Measurements from ENCODE around the gene SPATA46. TPM values are rescaled to one million over a fixed set of nuclear protein-coding genes. Genes with fewer than 3 reads are reported as not detected.
A peak's percentile ranks its signal among the peaks of the same experiment; 100 is the strongest.

The SPATA46 gene
- polyA plus RNA-seq, 1 experiment = not detected

DNA sequence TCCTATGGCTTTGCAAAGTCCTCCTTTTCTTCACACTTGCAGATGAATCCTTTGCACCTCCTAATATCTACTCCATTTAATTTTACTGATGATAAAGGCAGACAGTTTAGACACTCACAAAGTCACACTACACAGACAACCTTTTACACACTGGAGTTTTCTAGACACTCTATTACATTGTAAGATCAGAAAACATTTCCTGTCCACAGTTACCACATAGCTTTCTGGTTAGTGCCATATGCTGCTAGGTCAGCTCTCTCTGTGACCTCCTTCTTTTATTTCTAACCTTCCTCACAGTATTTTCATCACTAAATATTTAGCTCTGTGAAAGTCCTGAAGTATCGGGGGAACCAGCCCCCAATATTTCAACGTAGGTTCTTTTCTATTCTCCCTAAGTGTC lies 30.2 kb upstream of the SPATA46 start:
- Histone ChIP-seq H3K36me3 (ENCODE audit: control insufficient read depth, insufficient read depth, low read length) (no peaks in the 10 kb centered on the region), H3K4me3 (ENCODE audit: low read depth, low read length) (no peak overlapping the region), H3K27me3 (ENCODE audit: control insufficient read depth, insufficient read depth, low read length) (no peaks in the 10 kb centered on the region)
- TF ChIP-seq, protein P1, sequence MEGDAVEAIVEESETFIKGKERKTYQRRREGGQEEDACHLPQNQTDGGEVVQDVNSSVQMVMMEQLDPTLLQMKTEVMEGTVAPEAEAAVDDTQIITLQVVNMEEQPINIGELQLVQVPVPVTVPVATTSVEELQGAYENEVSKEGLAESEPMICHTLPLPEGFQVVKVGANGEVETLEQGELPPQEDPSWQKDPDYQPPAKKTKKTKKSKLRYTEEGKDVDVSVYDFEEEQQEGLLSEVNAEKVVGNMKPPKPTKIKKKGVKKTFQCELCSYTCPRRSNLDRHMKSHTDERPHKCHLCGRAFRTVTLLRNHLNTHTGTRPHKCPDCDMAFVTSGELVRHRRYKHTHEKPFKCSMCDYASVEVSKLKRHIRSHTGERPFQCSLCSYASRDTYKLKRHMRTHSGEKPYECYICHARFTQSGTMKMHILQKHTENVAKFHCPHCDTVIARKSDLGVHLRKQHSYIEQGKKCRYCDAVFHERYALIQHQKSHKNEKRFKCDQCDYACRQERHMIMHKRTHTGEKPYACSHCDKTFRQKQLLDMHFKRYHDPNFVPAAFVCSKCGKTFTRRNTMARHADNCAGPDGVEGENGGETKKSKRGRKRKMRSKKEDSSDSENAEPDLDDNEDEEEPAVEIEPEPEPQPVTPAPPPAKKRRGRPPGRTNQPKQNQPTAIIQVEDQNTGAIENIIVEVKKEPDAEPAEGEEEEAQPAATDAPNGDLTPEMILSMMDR (IDR thresholded peaks at IDR 0.05; ENCODE audit: insufficient read depth, low read depth, low read length) = no peak
- POLR2A ChIA-PET = no interaction called here
- no peak for DNase-seq (ENCODE audit: low read depth)
- CTCF ChIA-PET = interaction anchor here (0.6 to 1.4 kb wide), 3 partner anchors 9 to 106 kb away, joined by 3 to 6 read pairs (median 3); no protein-coding TSS in a partner anchor

DNA sequence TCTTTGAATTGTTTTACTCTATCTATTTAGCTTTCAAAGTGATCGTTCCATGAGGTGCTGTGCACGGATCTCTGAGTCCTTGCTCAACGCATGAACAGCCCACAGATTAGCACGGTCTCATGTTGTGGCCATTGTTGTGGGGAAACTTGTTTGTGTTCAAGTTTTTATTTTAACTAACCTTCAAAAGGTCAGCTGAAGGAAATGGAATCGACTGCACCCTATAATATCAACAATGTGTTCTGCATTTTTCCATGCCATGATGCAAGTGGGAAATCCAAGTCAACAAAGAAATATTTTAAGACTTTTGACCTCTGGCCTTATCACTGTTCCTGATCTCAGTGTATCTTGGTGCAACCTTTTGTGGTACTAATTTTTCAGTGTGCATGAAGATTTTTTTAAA lies 29.1 kb upstream of the SPATA46 start:
- TF ChIP-seq, protein P1 (IDR thresholded peaks at IDR 0.05; ENCODE audit: insufficient read depth, low read depth, low read length) = no peak
- ChIA-PET POLR2A (no interaction called here), CTCF (interaction anchor here (1.1 to 2.0 kb wide), 2 partner anchors 10 to 14 kb away, joined by 3 to 5 read pairs; no protein-coding TSS in a partner anchor)
- DNase-seq (ENCODE audit: low read depth) = no peak
- Histone ChIP-seq H3K4me3 (ENCODE audit: low read depth, low read length) (no peak overlapping the region), H3K36me3 (ENCODE audit: control insufficient read depth, insufficient read depth, low read length) (no peaks in the 10 kb centered on the region), H3K27me3 (ENCODE audit: control insufficient read depth, insufficient read depth, low read length) (no peaks in the 10 kb centered on the region)

DNA sequence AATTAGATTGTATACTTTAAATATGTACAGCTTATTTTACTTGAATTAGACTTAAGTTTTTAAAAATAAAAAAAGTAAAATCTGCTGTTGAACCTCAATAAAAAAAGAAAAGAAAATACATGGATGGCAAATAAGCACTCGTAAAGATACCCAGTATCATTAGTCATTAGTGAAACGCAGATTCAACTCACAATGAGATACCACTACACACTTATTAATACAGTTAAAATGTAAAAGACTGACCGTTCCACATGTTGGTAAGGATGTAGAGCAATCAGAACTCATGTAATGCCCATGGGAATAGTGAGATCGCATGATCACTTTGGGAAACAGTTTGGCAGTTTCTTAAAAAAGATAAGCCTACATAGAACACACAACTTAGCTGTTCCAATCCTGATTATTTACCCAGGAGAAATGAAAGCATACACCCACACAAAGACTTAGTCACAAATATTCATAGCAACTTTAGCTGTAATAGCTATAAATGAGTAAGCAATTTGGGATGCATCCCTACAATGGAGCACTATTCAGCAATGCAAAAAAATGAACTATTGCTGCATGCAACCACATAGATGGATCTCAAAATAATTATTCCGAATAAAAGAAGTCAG lies 28.0 kb upstream of the SPATA46 start:
- TF ChIP-seq, protein P1 (IDR thresholded peaks at IDR 0.05; ENCODE audit: insufficient read depth, low read depth, low read length) = no peak
- H3K36me3 ChIP-seq (ENCODE audit: control insufficient read depth, insufficient read depth, low read length) = no peaks in the 10 kb centered on the region
- H3K4me3 ChIP-seq (ENCODE audit: low read depth, low read length) = no peak overlapping the region
- POLR2A ChIA-PET = no interaction called here
- peak; percentile 44 for DNase-seq (ENCODE audit: low read depth)
- H3K27me3 ChIP-seq (ENCODE audit: control insufficient read depth, insufficient read depth, low read length) = no peaks in the 10 kb centered on the region
- CTCF ChIA-PET = interaction anchor here (0.6 to 2.0 kb wide), 2 partner anchors 12 to 13 kb away, joined by 3 to 5 read pairs; no protein-coding TSS in a partner anchor

DNA sequence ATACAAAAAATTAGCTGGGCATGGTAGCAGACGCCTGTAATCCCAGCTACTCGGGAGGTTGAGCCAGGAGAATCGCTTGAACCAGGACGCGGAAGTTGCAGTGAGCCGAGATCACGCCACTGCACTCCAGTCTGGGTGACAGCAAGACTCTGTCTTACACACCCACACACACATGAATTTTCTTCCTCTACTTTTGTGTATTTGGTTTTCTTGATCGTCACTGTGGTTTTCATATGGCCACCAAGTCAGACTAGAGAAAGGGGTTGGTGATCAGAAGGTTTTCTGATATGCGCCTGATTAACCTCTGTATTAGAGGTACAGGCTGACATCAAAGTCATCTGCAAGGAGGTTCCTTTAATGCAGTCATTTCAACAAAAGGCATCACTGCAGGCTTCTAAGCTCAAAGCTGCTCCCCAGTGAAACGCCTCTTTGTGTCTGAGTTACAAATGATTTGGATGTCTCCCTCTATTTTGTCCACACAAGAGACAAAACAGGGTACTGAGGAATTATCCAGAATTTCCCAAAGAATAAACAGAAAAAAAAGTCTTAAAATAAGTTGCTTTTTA lies 24.2 kb upstream of the SPATA46 start:
- DNase-seq (ENCODE audit: low read depth) = no peak

DNA sequence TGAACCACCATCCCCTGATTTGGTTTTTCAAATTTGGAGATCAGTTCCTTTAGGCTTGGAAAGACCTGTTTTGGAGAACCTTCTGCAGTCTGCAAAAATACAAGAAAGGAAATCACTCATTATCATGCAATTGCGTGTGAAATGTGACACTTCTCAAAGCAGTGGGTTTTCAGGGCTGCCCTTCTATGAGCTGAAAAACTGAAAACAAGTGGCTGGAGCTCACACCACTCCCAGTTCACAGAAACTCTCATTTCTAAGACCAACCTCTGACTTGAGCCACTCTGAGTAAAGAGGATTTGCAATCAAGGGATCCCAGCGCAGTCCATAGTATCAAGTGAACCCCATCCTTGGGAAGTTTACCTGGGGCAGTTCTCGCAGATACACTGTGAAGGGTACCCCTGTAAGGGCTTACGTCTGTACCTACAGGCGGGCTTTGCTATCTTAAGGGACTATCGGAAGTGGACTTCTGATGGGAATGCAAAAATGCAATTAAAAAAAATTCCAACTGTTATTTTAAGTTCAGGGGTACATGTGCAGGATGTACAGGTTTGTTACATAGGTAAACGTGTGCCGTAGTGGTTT lies 22.4 kb upstream of the SPATA46 start:
- no peaks in the 10 kb centered on the region for H3K36me3 ChIP-seq (ENCODE audit: control insufficient read depth, insufficient read depth, low read length)
- peaks cover 8% of the 10 kb centered on the region for H3K27me3 ChIP-seq (ENCODE audit: control insufficient read depth, insufficient read depth, low read length)
- TF ChIP-seq, protein P1 (IDR thresholded peaks at IDR 0.05; ENCODE audit: insufficient read depth, low read depth, low read length) = no peak
- ChIA-PET POLR2A (no interaction called here), CTCF (interaction anchor here (0.6 to 1.3 kb wide), 2 partner anchors 10 to 57 kb away, joined by 3 read pairs; no protein-coding TSS in a partner anchor)
- no peak for DNase-seq (ENCODE audit: low read depth)
- no peak overlapping the region for H3K4me3 ChIP-seq (ENCODE audit: low read depth, low read length)

More for the DNA sequence above, 24.2 kb upstream of the SPATA46 start:
- TF ChIP-seq, protein P1 (IDR thresholded peaks at IDR 0.05; ENCODE audit: insufficient read depth, low read depth, low read length) = no peak
- CTCF ChIA-PET = interaction anchor here (1.6 kb wide), 1 partner anchor 9 kb away, joined by 9 read pairs; no protein-coding TSS in a partner anchor
- peaks cover 7% of the 10 kb centered on the region for H3K27me3 ChIP-seq (ENCODE audit: control insufficient read depth, insufficient read depth, low read length)
- POLR2A ChIA-PET = no interaction called here
- H3K36me3 ChIP-seq (ENCODE audit: control insufficient read depth, insufficient read depth, low read length) = no peaks in the 10 kb centered on the region
- H3K4me3 ChIP-seq (ENCODE audit: low read depth, low read length) = no peak overlapping the region
